Measurements from ENCODE around the gene C11orf68. TPM values are rescaled to one million over a fixed set of nuclear protein-coding genes. Genes with fewer than 3 reads are reported as not detected.

The C11orf68 gene
- total and polyA plus RNA-seq, 10 of the 15 experiments (the other 5 are each of a cell fraction or from before 2014, with no cell fraction given): 3.0 to 25.4 (median 16.7) TPM

DNA sequence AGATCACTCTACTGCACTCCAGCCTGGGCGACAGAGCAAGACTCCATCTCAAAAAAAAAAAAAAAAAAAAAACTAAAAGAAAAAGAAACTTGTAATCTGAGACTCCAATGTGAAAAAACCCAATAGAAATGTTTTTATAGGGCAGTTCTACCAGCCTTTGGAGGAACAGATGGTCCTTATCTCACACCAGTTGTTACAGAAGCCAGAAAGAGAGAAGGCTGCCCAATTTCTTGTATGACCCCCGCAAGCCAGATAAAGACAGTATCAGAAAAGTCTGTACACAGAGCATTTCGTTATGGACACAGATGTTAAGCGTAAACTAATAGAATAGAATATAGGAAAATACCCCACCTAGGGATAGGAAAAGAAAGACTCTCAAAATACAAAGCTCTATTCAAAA, 15.2 kb upstream of the C11orf68 start:
- no peak overlapping the region for H3K4me3 ChIP-seq
- ChIA-PET CTCF (interaction anchor here (0.7 to 3.1 kb wide), 3 partner anchors 11 to 49 kb away, joined by 3 to 16 read pairs (median 8); partner anchors contain the start of gene CCDC85B), RAD21 (ENCODE audit: unreplicated experiment) (no interaction called here), SMC1A (ENCODE audit: uncharacterized antibody, unreplicated experiment) (interaction anchor here (1.7 kb wide), 1 partner anchor 36 kb away, joined by 3 read pairs; no protein-coding TSS in a partner anchor), POLR2A (interaction anchor here (0.7 kb wide), 1 partner anchor 22 kb away, joined by 6 read pairs; no protein-coding TSS in a partner anchor)
- H2AFZ ChIP-seq (ENCODE audit: control insufficient read depth, low read depth, low read length): no peak overlapping the region
- H3K27me3 ChIP-seq (replicated peaks in 1 of 2; ENCODE audit: control insufficient read depth in 2 of 2, insufficient read depth in 2 of 2, low read length in 1 of 2): no peaks in the 10 kb centered on the region
- DNase-seq (ENCODE audit: low read depth, low spot score) (no peak), ATAC-seq (no peak), FAIRE-seq (no peak)
- H3K9me3 ChIP-seq (replicated peaks; ENCODE audit: control insufficient read depth, insufficient read depth, low read length): no peaks in the 10 kb centered on the region
- in situ Hi-C loops (cut with MboI): no loop called here
- H3K4me1 ChIP-seq (ENCODE audit: control insufficient read depth, insufficient read depth, low read length): peaks cover under 1% of the 10 kb centered on the region
- H3K4me2 ChIP-seq (ENCODE audit: control insufficient read depth, insufficient read depth): no peak overlapping the region
- 96% methylated on average over 3 of the region's 4 CpGs for WGBS (ENCODE audit: insufficient coverage, insufficient replicate concordance, low lambda C conversion rate, missing lambda C conversion rate)
- H3K27ac ChIP-seq (ENCODE audit: control insufficient read depth, insufficient read depth): no peak overlapping the region
- BruUV-seq (replicated peaks): no TSS peak
- no peaks in the 10 kb centered on the region for H3K36me3 ChIP-seq (ENCODE audit: control insufficient read depth in 2 of 2, insufficient read depth in 2 of 2, low read length in 1 of 2)
- intact Hi-C loops (cut with micrococcal nuclease; ENCODE audit: unreplicated experiment): no loop called here
- no peaks in the 10 kb centered on the region for H4K20me1 ChIP-seq (ENCODE audit: control insufficient read depth, insufficient read depth)
- H3K79me2 ChIP-seq (ENCODE audit: control insufficient read depth, insufficient read depth, low read length): no peaks in the 10 kb centered on the region
- H3K9ac ChIP-seq (ENCODE audit: control insufficient read depth, insufficient read depth, low read length): no peak overlapping the region
- TF ChIP-seq SMC3 (IDR thresholded peaks at IDR 0.05; ENCODE audit: borderline replicate concordance, low read length) (no peak), POLR2A (IDR thresholded peaks at IDR 0.05; ENCODE audit: low read depth, low read length) (no peak), SPI1 (IDR thresholded peaks at IDR 0.05; ENCODE audit: borderline replicate concordance, insufficient read depth, low read depth, low read length) (no peak), SUZ12 (IDR thresholded peaks at IDR 0.05; ENCODE audit: unreplicated experiment) (no peak), POLR2AphosphoS2 (IDR thresholded peaks at IDR 0.05; ENCODE audit: low read depth, low read length) (no peak), ELK1 (IDR thresholded peaks at IDR 0.05; ENCODE audit: low read depth, low read length) (no peak), FOXK2 (IDR thresholded peaks at IDR 0.05) (no peak), E2F4 (IDR thresholded peaks at IDR 0.05; ENCODE audit: low read depth, low read length) (no peak), TARDBP (IDR thresholded peaks at IDR 0.05; ENCODE audit: borderline replicate concordance) (no peak), NKRF (conservative IDR thresholded peaks at IDR 0.05) (no peak), ZNF687 (IDR thresholded peaks at IDR 0.05) (no peak), ZZZ3 (IDR thresholded peaks at IDR 0.05; ENCODE audit: control insufficient read depth, insufficient read length, low read depth) (no peak), CBX5 (IDR thresholded peaks at IDR 0.05; ENCODE audit: low read depth) (no peak), FOS (IDR thresholded peaks at IDR 0.05; ENCODE audit: borderline replicate concordance, extremely low read depth, insufficient read length) (no peak), IKZF1 (conservative IDR thresholded peaks at IDR 0.05) (no peak)
- TF ChIP-seq, protein P1, sequence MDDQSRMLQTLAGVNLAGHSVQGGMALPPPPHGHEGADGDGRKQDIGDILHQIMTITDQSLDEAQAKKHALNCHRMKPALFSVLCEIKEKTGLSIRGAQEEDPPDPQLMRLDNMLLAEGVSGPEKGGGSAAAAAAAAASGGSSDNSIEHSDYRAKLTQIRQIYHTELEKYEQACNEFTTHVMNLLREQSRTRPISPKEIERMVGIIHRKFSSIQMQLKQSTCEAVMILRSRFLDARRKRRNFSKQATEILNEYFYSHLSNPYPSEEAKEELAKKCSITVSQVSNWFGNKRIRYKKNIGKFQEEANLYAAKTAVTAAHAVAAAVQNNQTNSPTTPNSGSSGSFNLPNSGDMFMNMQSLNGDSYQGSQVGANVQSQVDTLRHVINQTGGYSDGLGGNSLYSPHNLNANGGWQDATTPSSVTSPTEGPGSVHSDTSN (IDR thresholded peaks at IDR 0.05; ENCODE audit: insufficient replicate concordance, low read depth, low read length): no peak

Data from GM12878 (cell line).